Smooth muscle cell (in vitro differentiated cells): Measurements from ENCODE around the gene ZNF791. TPM values are rescaled to one million over a fixed set of nuclear protein-coding genes. Genes with fewer than 3 reads are reported as not detected.

Experiments
- DNase-seq: peaks from one replicate; lab custom pipeline; 2025; ENCODE audit not compliant: unreplicated experiment; lab: John Stamatoyannopoulos, UW
- H2AFZ ChIP-seq: fragments of 200-600 bp; sonication (generic); 2 replicates; pipeline ENCODE4 v1.6.0; 2016; ENCODE audit warnings: antibody characterized with exemption, low read depth, mild to moderate bottlenecking
- H3F3A ChIP-seq: fragments of 200-600 bp; sonication (generic); 2 replicates; pipeline ENCODE4 v1.6.0; 2017; ENCODE audit warnings: antibody characterized with exemption, low read depth
- H3K27ac ChIP-seq: fragments of 200-600 bp; sonication (generic); 2 replicates; pipeline ENCODE4 v1.5.1; 2016; ENCODE audit warnings: low read depth, mild to moderate bottlenecking
- H3K27me3 ChIP-seq: fragments of 200-600 bp; sonication (generic); 2 replicates; pipeline ENCODE4 v1.6.1; 2016; ENCODE audit warnings: low read depth, mild to moderate bottlenecking
- H3K36me3 ChIP-seq: fragments of 200-600 bp; sonication (generic); 2 replicates; pipeline ENCODE4 v1.5.1; 2016; ENCODE audit warnings: low read depth
- H3K4me1 ChIP-seq: fragments of 200-600 bp; sonication (generic); 2 replicates; pipeline ENCODE4 v1.5.1; 2016; ENCODE audit warnings: low read depth
- H3K4me2 ChIP-seq: fragments of 200-600 bp; sonication (generic); 2 replicates; pipeline ENCODE4 v1.6.0; 2016; ENCODE audit warnings: mild to moderate bottlenecking
- H3K4me3 ChIP-seq: fragments of 200-600 bp; sonication (generic); 2 replicates; pipeline ENCODE4 v1.5.1; 2016; ENCODE audit warnings: mild to moderate bottlenecking
- H3K79me2 ChIP-seq: fragments of 200-600 bp; sonication (generic); 2 replicates; pipeline ENCODE4 v1.6.0; 2016; ENCODE audit warnings: low read depth, mild to moderate bottlenecking
- H3K9ac ChIP-seq: fragments of 200-600 bp; sonication (generic); 2 replicates; pipeline ENCODE4 v1.6.0; 2016; ENCODE audit warnings: low read depth
- H3K9me3 ChIP-seq: fragments of 200-600 bp; sonication (generic); replicated peaks from 2 replicates; pipeline ENCODE4 v1.5.1; 2016; ENCODE audit warnings: low read depth
- H4K20me1 ChIP-seq: fragments of 200-600 bp; sonication (generic); 2 replicates; pipeline ENCODE4 v1.6.0; 2016; ENCODE audit warnings: low read depth
- WGBS: methylation state at CpG from one replicate; pipeline ENCODE4 v1.1.7; 2016; ENCODE audit warnings: low lambda C conversion rate; 5-methylcytosine and 5-hydroxymethylcytosine counted together
- polyA plus RNA-seq: library from polyadenylated mRNA; unstranded; fragments of >200 nt; fragmentation: Nextera tagmentation; extraction: Ambion mirVana; gene quantifications from 2 replicates; pipeline ENCODE4 v1.2.1, GENCODE V29; 2016
- total RNA-seq: library from RNA; depleted of rRNA; stranded (reverse); fragments of >200 nt; gene quantifications from 2 replicates; pipeline ENCODE4 v1.2.3, GENCODE V29; 2014
- TF ChIP-seq, protein P1 (sequence below): fragments of 200-600 bp; sonication (generic); IDR thresholded peaks from 2 replicates; pipeline ENCODE4 v1.5.1; 2017; ENCODE audit warnings: borderline replicate concordance, mild to moderate bottlenecking, antibody characterized with exemption; ENCODE audit not compliant: insufficient read depth, poor library complexity, severe bottlenecking

Gene ZNF791
- total and polyA plus RNA-seq, 2 experiments from 2014 or later, result 15.3 to 17.4 TPM

DNA sequence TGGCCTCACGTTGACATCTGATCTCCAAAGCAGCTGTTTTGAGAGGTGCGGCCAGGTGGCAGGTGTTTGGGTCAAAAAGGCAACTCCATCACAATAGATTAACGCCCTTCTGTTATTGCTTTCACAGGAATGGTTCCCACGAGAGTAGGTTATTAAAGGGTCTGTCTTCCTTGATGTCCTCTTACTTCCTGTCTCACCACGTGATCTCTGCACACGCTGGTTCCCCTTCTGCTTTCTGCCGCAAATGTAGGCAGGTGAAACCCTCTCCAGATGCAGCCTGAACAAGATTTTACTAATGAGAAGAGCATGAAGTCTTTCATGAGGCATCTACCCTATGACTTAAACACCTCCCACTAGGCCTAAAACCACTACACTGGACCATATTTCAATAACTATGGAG, 36.7 kb upstream of the ZNF791 start:
- Histone ChIP-seq H2AFZ (no peak overlapping the region), H3K9ac (no peak overlapping the region), H3K79me2 (no peaks in the 10 kb centered on the region), H3K27ac (no peak overlapping the region), H3K27me3 (no peaks in the 10 kb centered on the region), H4K20me1 (no peaks in the 10 kb centered on the region), H3K4me2 (no peak overlapping the region), H3K9me3 (no peaks in the 10 kb centered on the region), H3K4me1 (no peaks in the 10 kb centered on the region), H3K4me3 (no peak overlapping the region), H3K36me3 (peaks cover 9% of the 10 kb centered on the region), H3F3A (no peaks in the 10 kb centered on the region)
- DNase-seq, result no peak
- TF ChIP-seq, protein P1, sequence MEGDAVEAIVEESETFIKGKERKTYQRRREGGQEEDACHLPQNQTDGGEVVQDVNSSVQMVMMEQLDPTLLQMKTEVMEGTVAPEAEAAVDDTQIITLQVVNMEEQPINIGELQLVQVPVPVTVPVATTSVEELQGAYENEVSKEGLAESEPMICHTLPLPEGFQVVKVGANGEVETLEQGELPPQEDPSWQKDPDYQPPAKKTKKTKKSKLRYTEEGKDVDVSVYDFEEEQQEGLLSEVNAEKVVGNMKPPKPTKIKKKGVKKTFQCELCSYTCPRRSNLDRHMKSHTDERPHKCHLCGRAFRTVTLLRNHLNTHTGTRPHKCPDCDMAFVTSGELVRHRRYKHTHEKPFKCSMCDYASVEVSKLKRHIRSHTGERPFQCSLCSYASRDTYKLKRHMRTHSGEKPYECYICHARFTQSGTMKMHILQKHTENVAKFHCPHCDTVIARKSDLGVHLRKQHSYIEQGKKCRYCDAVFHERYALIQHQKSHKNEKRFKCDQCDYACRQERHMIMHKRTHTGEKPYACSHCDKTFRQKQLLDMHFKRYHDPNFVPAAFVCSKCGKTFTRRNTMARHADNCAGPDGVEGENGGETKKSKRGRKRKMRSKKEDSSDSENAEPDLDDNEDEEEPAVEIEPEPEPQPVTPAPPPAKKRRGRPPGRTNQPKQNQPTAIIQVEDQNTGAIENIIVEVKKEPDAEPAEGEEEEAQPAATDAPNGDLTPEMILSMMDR, result no peak
- WGBS, result 91% methylated on average over 7 of the region's 7 CpGs

DNA sequence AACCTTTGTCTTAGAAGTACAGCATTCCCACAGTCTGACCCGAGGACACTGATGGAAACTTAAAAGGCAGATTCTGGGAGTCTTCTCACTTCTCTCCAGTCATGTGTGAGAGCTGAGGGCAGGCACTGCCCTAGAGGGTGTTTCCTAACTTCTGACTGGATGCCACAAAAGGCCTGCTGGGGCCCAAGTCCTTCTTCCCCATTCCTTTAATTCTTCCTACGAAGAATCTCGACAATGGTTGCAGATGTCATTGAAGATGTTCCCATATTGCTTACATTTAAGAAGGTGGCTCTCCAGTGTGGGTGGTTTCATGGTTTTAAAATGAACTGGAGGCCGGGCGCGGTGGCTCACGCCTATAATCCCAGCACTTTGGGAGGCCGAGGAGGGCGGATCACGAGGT, 32.1 kb upstream of the ZNF791 start:
- peaks cover 29% of the 10 kb centered on the region for H3K9me3 ChIP-seq
- 99% methylated on average over 10 of the region's 10 CpGs for WGBS

DNA sequence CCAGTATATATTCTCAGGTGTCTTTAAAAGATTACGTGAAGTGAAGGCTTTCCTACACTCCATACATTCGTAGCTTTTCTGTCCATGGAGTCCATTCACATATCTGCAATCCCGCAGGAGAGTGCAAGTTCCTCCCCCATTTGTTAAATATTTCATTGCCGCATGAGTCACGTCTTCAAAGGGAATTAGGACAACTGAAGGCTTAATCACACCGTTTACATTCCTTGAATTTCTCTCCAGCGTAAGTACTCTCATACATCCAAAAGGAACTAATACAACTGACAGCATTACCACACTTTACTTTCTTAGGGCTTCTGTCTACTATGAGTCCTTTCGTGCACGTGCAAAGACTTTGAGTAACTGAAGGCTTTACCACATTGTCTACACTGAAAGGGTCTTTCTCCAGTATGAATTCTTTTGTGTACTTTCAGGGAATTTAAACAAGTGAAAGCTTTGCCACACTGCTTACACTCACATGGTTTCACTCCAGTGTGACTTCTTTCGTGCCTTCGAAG, 30.5 kb upstream of the ZNF791 start:
- no peak for DNase-seq
- 74% methylated on average over 11 of the region's 11 CpGs for WGBS
- no peak overlapping the region for H2AFZ ChIP-seq

More for the DNA sequence above, 32.1 kb upstream of the ZNF791 start:
- TF ChIP-seq, protein P1, result no peak
- Histone ChIP-seq H3K27me3 (no peaks in the 10 kb centered on the region), H3K4me3 (no peak overlapping the region), H3K36me3 (peaks cover 37% of the 10 kb centered on the region), H3K79me2 (no peaks in the 10 kb centered on the region), H4K20me1 (no peaks in the 10 kb centered on the region), H3K4me1 (no peaks in the 10 kb centered on the region), H3F3A (no peaks in the 10 kb centered on the region), H2AFZ (no peak overlapping the region), H3K27ac (no peak overlapping the region), H3K9ac (no peak overlapping the region), H3K4me2 (no peak overlapping the region)
- DNase-seq, result no peak

More for the DNA sequence above, 30.5 kb upstream of the ZNF791 start:
- H3K27me3 ChIP-seq, result no peaks in the 10 kb centered on the region
- H4K20me1 ChIP-seq, result no peaks in the 10 kb centered on the region
- no peak overlapping the region for H3K27ac ChIP-seq
- no peak overlapping the region for H3K4me3 ChIP-seq
- no peaks in the 10 kb centered on the region for H3K79me2 ChIP-seq
- no peaks in the 10 kb centered on the region for H3F3A ChIP-seq
- H3K9ac ChIP-seq, result no peak overlapping the region
- no peak overlapping the region for H3K4me2 ChIP-seq
- TF ChIP-seq, protein P1, result no peak
- no peaks in the 10 kb centered on the region for H3K4me1 ChIP-seq
- H3K36me3 ChIP-seq, result peaks cover 37% of the 10 kb centered on the region
- H3K9me3 ChIP-seq, result peaks cover 29% of the 10 kb centered on the region
